GM10248 (cell line): ENCODE results near the gene OR5K2.

ENCODE experiments used
- CTCF ChIA-PET: fragments of 300-600 bp; sonication (Branson Sonifier 250); formaldehyde crosslinking; extraction: SDS; loops from one replicate; lab custom pipeline; 2021; ENCODE audit warnings: antibody characterized with exemption; lab: Yijun Ruan, JAX
- POLR2A ChIA-PET: fragments of 350-650 bp; sonication (Branson Sonifier 250); formaldehyde crosslinking; extraction: SDS; loops from one replicate; lab custom pipeline; 2020; ENCODE audit warnings: antibody characterized with exemption; lab: Yijun Ruan, JAX
- DNase-seq: peaks from one replicate; pipeline ENCODE4 v3.0.0; 2012; ENCODE audit errors: extremely low spot score
- TF ChIP-seq, protein P1 (sequence below): IDR thresholded peaks from 2 replicates; pipeline ENCODE4 v1.5.1; 2012; ENCODE audit warnings: mild to moderate bottlenecking, low read depth; ENCODE audit errors: extremely low read depth, missing control alignments, control extremely low read depth

Gene OR5K2

DNA sequence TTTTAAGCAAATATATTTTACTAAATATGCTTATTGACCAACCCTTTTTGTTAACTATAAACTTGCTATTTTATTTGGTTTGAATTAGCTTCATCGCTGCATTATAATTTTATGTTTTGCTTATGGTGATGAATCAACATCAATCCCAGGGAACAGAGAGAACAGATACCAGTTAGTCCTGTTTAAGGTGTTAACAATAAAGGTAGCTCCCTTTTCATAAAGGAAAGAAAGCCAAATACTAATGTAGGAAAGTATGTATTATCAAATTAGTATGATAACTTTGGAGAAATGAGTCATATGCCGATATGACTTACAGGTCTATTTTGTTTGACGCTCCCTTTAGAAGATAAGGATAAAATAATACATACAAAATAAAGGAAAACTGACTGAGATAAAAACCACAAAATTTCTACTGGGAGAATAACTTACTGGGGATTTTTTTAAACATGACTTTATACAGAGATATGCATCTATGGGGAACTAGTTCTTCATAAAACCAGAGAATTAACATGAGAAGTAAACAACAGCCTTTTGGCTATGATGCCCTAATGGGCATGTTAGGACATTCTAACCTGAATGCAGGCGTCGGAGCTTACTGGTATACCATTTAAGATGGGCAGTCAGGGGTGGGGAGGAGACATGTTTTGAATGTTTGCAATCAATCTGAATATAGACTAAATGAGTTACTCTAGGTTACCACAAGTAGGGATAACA lies 4.5 kb downstream of the OR5K2 start:
- ChIA-PET POLR2A (no interaction called here), CTCF (interaction anchor here (1.3 kb wide), 1 partner anchor 59 kb away, joined by 3 read pairs; no protein-coding TSS in a partner anchor)
- TF ChIP-seq, protein P1, sequence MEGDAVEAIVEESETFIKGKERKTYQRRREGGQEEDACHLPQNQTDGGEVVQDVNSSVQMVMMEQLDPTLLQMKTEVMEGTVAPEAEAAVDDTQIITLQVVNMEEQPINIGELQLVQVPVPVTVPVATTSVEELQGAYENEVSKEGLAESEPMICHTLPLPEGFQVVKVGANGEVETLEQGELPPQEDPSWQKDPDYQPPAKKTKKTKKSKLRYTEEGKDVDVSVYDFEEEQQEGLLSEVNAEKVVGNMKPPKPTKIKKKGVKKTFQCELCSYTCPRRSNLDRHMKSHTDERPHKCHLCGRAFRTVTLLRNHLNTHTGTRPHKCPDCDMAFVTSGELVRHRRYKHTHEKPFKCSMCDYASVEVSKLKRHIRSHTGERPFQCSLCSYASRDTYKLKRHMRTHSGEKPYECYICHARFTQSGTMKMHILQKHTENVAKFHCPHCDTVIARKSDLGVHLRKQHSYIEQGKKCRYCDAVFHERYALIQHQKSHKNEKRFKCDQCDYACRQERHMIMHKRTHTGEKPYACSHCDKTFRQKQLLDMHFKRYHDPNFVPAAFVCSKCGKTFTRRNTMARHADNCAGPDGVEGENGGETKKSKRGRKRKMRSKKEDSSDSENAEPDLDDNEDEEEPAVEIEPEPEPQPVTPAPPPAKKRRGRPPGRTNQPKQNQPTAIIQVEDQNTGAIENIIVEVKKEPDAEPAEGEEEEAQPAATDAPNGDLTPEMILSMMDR: no peak
- no peak for DNase-seq

DNA sequence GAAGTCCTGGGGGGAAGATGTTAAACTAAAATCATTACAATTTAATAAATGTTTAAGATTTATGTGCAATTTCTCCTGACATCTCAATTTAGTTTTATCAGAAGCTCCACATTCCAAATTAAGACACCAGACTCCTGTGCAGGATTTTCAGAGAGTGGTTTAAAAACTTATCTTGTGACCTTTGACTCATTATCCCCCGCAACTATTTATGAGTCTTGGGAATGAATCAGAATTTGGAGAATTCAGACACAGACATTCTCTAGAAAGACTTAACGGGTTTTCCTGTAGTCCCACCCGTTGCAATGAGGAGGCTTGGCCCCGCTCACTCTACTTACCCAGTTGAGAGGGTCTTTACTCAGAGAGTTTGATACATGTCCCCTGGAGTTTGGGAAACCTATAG lies 7.1 kb downstream of the OR5K2 start:
- CTCF ChIA-PET: interaction anchor here (0.8 to 1.4 kb wide), 4 partner anchors 9 to 18 kb away, joined by 3 to 4 read pairs (median 4); partner anchors contain the start of gene CLDND1
- POLR2A ChIA-PET: no interaction called here
- DNase-seq: no peak

DNA sequence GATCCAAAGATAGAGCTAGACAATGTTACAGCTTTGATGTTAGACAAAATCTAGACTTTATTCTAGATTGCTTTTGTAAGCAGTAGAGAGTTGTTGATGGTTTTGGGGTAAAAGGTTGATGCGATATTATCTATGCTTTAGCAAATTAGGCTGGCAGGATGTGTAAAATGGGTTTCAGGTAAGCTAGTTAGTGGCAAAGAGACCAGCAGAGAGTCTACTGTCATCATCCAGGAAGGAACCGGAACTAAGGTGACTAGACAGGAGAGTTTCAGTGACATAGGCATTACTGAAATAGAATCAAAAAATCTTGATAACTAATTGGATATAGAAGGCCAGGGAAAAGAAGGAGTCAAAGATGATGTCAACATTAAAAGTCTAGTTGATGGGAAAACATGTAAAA lies 11.1 kb downstream of the OR5K2 start:
- ChIA-PET CTCF (interaction anchor here (0.8 to 2.7 kb wide), 5 partner anchors 7 to 165 kb away, joined by 3 to 8 read pairs (median 3); no protein-coding TSS in a partner anchor), POLR2A (no interaction called here)

More for the DNA sequence above, 7.1 kb downstream of the OR5K2 start:
- TF ChIP-seq, protein P1: no peak

DNA sequence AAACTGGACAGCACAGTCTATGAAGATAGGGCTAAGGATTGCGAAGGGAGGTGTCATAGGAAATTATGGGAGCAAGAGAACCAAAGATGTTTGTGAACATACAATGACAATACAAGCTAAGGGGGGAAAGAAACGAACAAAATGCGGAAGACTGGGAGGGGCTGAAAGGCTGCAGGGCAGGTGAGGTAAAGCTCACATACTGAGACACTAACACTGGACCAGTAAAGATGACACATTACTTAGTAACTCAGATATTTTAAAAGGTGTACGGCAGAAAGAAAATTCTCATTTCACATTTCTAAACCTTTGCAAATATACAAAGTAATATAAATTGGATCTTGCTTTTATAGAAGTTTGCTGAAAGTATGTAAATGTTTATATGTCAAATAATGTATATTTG lies 15.1 kb downstream of the OR5K2 start:
- TF ChIP-seq, protein P1: no peak
- DNase-seq: no peak
- CTCF ChIA-PET: interaction anchor here (1.6 kb wide), 1 partner anchor 179 kb away, joined by 4 read pairs; no protein-coding TSS in a partner anchor
- POLR2A ChIA-PET: no interaction called here

More for the DNA sequence above, 11.1 kb downstream of the OR5K2 start:
- TF ChIP-seq, protein P1: no peak
- no peak for DNase-seq

DNA sequence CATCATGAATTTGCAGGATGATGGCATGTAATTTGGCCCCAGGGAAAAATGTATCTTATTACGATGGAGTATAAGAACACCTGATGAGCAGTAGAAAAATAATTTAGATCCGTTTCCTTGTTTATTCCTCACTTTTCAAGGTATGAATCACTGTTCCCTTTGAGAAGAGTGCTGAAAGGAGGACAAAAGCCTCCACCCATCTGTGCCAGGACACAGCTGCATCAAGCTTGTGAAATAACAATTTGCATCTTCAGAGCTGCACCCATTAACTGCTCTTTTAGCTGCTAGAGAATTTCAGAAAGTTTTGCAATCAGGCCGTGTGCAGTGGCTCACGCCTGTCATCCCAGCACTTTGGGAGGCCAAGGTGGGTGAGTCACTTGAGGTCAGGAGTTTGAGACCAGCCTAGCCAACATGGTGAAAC lies 15.6 kb downstream of the OR5K2 start:
- no peak for DNase-seq
- TF ChIP-seq, protein P1: no peak
- CTCF ChIA-PET: interaction anchor here (1.3 to 1.6 kb wide), 2 partner anchors 59 to 180 kb away, joined by 3 to 4 read pairs; no protein-coding TSS in a partner anchor
- POLR2A ChIA-PET: no interaction called here

DNA sequence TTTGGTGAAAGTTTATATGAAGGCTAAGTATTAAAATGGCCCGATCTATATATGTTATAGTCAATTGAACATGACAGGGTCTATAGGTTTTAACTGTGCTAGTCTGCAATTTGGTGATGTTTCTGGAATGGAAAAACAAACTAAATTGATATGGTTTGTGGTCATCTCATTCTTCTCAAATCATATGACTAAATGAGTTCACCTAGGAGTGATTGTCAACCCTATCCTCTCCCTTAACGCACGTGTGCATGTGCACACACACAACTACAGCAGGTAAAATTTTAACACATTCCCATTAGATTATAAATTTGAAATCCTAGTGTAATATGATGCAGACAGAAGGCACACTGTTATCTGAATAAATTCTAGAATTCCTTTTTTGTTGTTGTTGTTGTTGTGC lies 16.3 kb downstream of the OR5K2 start:
- ChIA-PET CTCF (interaction anchor here (1.3 to 1.6 kb wide), 2 partner anchors 59 to 180 kb away, joined by 3 to 4 read pairs; no protein-coding TSS in a partner anchor), POLR2A (no interaction called here)
- no peak for DNase-seq
- TF ChIP-seq, protein P1: no peak
